Fibroblast of lung (primary cell): Measurements from ENCODE around the gene CTNNBIP1. TPM values are rescaled to one million over a fixed set of nuclear protein-coding genes. Genes with fewer than 3 reads are reported as not detected.

Experiments used
- DNase-seq, 2 donors: peaks; one replicate each; pipeline versions ENCODE4 v3.0.0 to v3.0.0-alpha.2; 2010; ENCODE audit warnings: low read depth in 2 of 2
- H2AFZ ChIP-seq: 2 replicates; pipeline ENCODE4 v1.5.1; 2012; ENCODE audit warnings: low read length, control low read depth, inconsistent platforms
- H3K27ac ChIP-seq: 2 replicates; pipeline ENCODE4 v1.5.1; 2011; ENCODE audit warnings: low read length, control low read depth; ENCODE audit not compliant: insufficient read depth
- H3K27me3 ChIP-seq: 2 replicates; pipeline ENCODE4 v1.5.1; 2011; ENCODE audit warnings: mild to moderate bottlenecking, low read length; ENCODE audit not compliant: control insufficient read depth, insufficient read depth
- H3K36me3 ChIP-seq: 2 replicates; pipeline ENCODE4 v1.5.1; 2011; ENCODE audit warnings: low read length; ENCODE audit not compliant: control insufficient read depth, insufficient read depth
- H3K4me1 ChIP-seq: 2 replicates; pipeline ENCODE4 v1.5.1; 2011; ENCODE audit warnings: low read length; ENCODE audit not compliant: control insufficient read depth, insufficient read depth; ENCODE audit errors: extremely low read depth
- H3K4me2 ChIP-seq: 2 replicates; pipeline ENCODE4 v1.5.1; 2011; ENCODE audit warnings: low read length, control low read depth; ENCODE audit not compliant: insufficient read depth; ENCODE audit errors: extremely low read depth
- H3K4me3 ChIP-seq, 4 experiments: fragments of 200-600 bp in 1 of 4; sonication (generic) in 1 of 4; replicated peaks in 1 of 4; 2 replicates each; pipeline ENCODE4 v1.5.1; 2011 to 2016; ENCODE audit warnings: low read length in 4 of 4, low read depth in 3 of 4, mild to moderate bottlenecking in 3 of 4, control low read depth in 2 of 4, inconsistent platforms in 1 of 4, mixed read lengths in 1 of 4; ENCODE audit not compliant: insufficient read depth in 1 of 4; ENCODE audit errors: control extremely low read depth in 1 of 4
- H3K79me2 ChIP-seq: 2 replicates; pipeline ENCODE4 v1.5.1; 2012; ENCODE audit warnings: mild to moderate bottlenecking, low read length, inconsistent platforms; ENCODE audit not compliant: control insufficient read depth, insufficient read depth
- H3K9ac ChIP-seq: 2 replicates; pipeline ENCODE4 v1.5.1; 2011; ENCODE audit warnings: mild to moderate bottlenecking, low read length, control low read depth; ENCODE audit not compliant: insufficient read depth
- H3K9me3 ChIP-seq: 2 replicates; pipeline ENCODE4 v1.5.1; 2012; ENCODE audit warnings: low read depth, low read length; ENCODE audit not compliant: control insufficient read depth, insufficient read depth
- H4K20me1 ChIP-seq: 2 replicates; pipeline ENCODE4 v1.5.1; 2011; ENCODE audit warnings: low read length; ENCODE audit not compliant: control insufficient read depth, insufficient read depth; ENCODE audit errors: extremely low read depth
- CTCF ChIP-seq, 2 donors: IDR thresholded peaks in 1 of 2; conservative IDR thresholded peaks in 1 of 2; 1 replicate in 1 of 2; 2 replicates in 1 of 2; pipeline ENCODE4 v1.5.1; 2011 to 2012; ENCODE audit warnings: low read length in 2 of 2, control low read depth in 1 of 2, inconsistent platforms in 1 of 2, low read depth in 1 of 2, mild to moderate bottlenecking in 1 of 2
- EZH2 ChIP-seq: IDR thresholded peaks from 2 replicates; pipeline ENCODE4 v1.5.1; 2012; ENCODE audit warnings: low read length, control low read depth, mild to moderate bottlenecking; ENCODE audit errors: missing control alignments
- polyA plus RNA-seq, 2 donors: library from polyadenylated mRNA; depleted of rRNA in 1 of 2; stranded (reverse) in 1 of 2; unstranded in 1 of 2; fragments of >200 nt; gene quantifications; 2 replicates each; pipeline ENCODE4 v1.2.1, GENCODE V29; 2011 to 2012; ENCODE audit warnings: missing spikeins in 1 of 2
- total RNA-seq: library from RNA; depleted of rRNA; stranded (reverse); fragments of >200 nt; gene quantifications from 2 replicates; pipeline ENCODE4 v1.2.1, GENCODE V29; 2014

The CTNNBIP1 gene
- total and polyA plus RNA-seq, 2 donors (not counting 1 experiment from before 2014, with no cell fraction given): 16.5 to 19.0 TPM

GRCh38 chr1:9847269-9847668, 62.8 kb downstream of the CTNNBIP1 start:
- no peak overlapping the region for H3K4me3 ChIP-seq
- no peaks in the 10 kb centered on the region for H3K36me3 ChIP-seq
- H3K27ac ChIP-seq: no peak overlapping the region
- H3K9ac ChIP-seq: no peak overlapping the region
- no peaks in the 10 kb centered on the region for H3K4me1 ChIP-seq
- H3K4me2 ChIP-seq: no peak overlapping the region
- H2AFZ ChIP-seq: no peak overlapping the region
- no peaks in the 10 kb centered on the region for H3K79me2 ChIP-seq
- no peaks in the 10 kb centered on the region for H3K9me3 ChIP-seq
- no peaks in the 10 kb centered on the region for H4K20me1 ChIP-seq
- no peak for DNase-seq
- H3K27me3 ChIP-seq: no peaks in the 10 kb centered on the region
- no peak for TF ChIP-seq EZH2
- TF ChIP-seq CTCF (conservative IDR thresholded peaks at IDR 0.05 in 1 of 2, IDR thresholded peaks at IDR 0.05 in 1 of 2; ENCODE audit: low read depth in 1 of 2, low read length in 2 of 2): no peak

GRCh38 chr1:9846611-9847171, 63.4 kb downstream of the CTNNBIP1 start:
- Histone ChIP-seq H3K79me2 (no peaks in the 10 kb centered on the region), H3K9me3 (no peaks in the 10 kb centered on the region), H4K20me1 (no peaks in the 10 kb centered on the region), H3K4me3 (no peak overlapping the region), H2AFZ (no peak overlapping the region), H3K27ac (no peak overlapping the region), H3K27me3 (peaks cover under 1% of the 10 kb centered on the region), H3K36me3 (no peaks in the 10 kb centered on the region), H3K9ac (no peak overlapping the region), H3K4me2 (no peak overlapping the region), H3K4me1 (no peaks in the 10 kb centered on the region)
- DNase-seq: no peak
- no peak for TF ChIP-seq CTCF (conservative IDR thresholded peaks at IDR 0.05 in 1 of 2, IDR thresholded peaks at IDR 0.05 in 1 of 2; ENCODE audit: low read depth in 1 of 2, low read length in 2 of 2)
- TF ChIP-seq EZH2: no peak

GRCh38 chr1:9845914-9846313, 64.2 kb downstream of the CTNNBIP1 start:
- Histone ChIP-seq H3K4me2 (peak overlapping the region; percentile 13), H3K36me3 (no peaks in the 10 kb centered on the region), H3K9me3 (no peaks in the 10 kb centered on the region), H2AFZ (no peak overlapping the region), H4K20me1 (no peaks in the 10 kb centered on the region), H3K27ac (no peak overlapping the region), H3K4me3 (no peak overlapping the region), H3K79me2 (no peaks in the 10 kb centered on the region), H3K9ac (no peak overlapping the region), H3K4me1 (no peaks in the 10 kb centered on the region), H3K27me3 (peaks cover 8% of the 10 kb centered on the region)
- TF ChIP-seq EZH2 (no peak), CTCF (conservative IDR thresholded peaks at IDR 0.05 in 1 of 2, IDR thresholded peaks at IDR 0.05 in 1 of 2; ENCODE audit: low read depth in 1 of 2, low read length in 2 of 2) (no peak)
- DNase-seq: no peak
